Dermis microvascular lymphatic vessel endothelial cell (primary cell): ENCODE data around the gene LIN7A. TPM values are rescaled to one million over a fixed set of nuclear protein-coding genes. Genes with fewer than 3 reads are reported as not detected.
"Not testable (repeated sequence)": the region's sequence is repeated elsewhere in the genome, so short reads cannot be mapped to it uniquely, and the experiment has no call there.

ENCODE experiments used
- DNase-seq, 2 donors: peaks; one replicate each; pipeline versions ENCODE4 v3.0.0 to v3.0.0-alpha.2; 2010; ENCODE audit warnings: low read depth in 2 of 2
- total RNA-seq: library from RNA; depleted of rRNA; stranded (reverse); fragments of >200 nt; gene quantifications from 2 replicates; pipeline ENCODE4 v1.2.1, GENCODE V29; 2014

The LIN7A gene
- total RNA-seq, 1 donor from 2014 or later: 0.13 TPM

GRCh38 chr12:80920006-80920405 lies 17.7 kb downstream of the LIN7A start:
- no peak for DNase-seq

DNA sequence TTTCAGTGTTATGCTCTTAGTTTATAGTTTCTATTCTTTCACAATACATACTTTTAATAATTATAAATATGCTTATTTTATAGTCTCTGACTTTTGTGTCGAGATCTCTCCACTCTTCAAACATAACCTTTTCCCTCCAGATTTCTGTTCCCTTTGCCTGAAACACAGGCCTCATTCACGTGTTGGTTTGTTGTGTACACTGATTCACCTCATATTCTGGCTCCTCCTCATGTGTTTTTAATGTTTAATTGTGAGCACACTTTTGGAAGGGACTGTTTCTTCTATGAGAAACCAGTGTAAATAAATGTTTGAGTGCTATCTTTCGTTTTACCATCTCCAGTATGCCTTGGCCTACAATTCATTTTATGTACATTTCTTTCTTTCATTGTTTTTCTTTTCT lies 20.1 kb downstream of the LIN7A start:
- no peak for DNase-seq

DNA sequence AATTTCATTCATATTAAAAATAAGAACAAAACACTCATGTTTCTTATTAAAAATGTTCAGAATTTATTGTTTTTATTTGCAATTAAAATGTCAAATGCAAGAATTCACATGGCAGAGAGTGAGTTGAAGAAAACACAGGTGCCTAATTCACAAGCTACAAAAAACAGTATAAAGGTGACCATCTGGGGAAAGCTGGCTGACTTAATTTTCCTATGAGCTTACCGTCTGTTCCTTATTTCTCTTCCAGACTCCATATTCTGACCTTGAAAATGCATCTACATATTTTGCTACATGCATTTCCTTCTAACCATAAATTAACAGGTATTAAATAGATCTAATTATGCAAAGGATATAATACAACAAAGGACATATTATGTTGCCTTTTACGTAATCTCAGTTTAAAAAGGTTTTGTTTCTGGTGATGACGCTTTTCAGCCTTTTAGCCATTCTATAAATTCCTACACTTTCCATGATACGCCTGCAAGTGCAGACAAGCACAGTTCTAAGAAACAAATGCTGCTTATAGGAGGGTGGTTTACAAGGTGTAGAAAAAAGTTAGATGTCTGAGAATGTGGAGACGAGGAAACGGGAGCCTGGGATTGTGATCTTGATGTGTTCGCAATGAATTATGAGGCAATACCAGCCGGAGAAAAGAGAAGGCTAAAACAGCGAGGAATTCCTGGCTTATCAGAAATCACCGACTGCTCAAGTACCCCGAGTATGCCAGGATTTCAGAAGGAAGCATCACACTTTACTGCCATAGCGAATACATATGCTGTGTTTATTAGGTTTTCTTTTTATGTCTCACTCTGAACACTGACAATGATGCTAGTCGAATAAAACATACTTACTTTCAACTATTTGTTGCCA lies 24.6 kb downstream of the LIN7A start:
- DNase-seq: no peak

GRCh38 chr12:80909370-80909769 lies 28.4 kb downstream of the LIN7A start:
- DNase-seq: no peak

DNA sequence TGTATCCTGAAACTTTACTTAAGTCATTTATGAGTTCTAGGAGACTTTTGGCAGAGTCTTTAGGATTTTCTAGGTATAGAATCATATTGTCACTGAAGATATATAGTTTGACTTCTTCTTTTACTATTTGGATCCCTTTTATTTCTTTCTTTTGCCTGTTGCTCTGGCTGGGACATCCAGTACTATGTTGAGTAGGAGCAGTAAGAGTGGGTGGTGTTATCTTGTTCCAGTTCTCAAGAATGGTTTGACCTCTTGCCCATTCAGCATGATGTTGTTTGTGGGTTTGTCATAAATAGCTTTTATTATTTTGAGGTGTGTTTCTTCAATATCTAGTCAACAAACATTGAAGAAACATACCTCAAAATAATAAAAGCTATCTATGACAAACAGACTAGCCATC lies 35.0 kb downstream of the LIN7A start:
- DNase-seq: no peak

DNA sequence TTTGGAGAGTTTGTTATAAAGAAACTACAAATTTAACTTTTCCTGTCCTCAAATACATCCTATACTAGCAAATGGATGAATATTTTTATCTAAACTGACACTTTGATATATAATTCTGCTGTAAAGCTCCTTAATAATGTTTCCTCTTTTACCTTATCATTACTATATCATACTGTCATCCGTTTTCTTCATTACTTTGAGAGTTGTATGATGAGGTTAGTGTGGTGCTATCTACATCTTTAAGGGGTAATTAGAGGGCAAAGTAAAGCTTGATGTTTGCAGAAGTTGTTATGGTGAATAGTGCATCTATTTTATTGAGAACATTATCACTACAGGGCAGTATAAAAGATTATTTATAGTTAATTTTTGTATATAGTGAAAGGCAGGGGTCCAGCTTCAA lies 36.1 kb downstream of the LIN7A start:
- no peak for DNase-seq

DNA sequence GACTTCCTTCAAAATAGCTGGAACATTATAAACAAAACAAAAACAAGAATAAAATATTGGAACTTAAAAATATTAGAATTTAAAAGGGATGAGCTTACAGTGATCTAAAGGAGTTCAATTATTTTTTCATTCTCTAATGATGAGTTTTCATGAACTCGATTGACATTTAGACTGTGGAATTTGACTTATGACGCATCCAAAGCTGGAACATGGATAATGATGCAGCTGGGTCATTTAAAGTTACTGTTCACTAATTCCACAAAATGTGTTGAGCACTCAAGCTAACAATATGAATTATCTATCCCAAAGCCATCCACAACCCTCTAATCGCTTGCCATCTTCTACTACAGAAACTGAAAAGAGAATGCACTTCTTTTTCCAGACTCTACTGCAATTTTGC lies 42.5 kb downstream of the LIN7A start:
- no peak for DNase-seq

DNA sequence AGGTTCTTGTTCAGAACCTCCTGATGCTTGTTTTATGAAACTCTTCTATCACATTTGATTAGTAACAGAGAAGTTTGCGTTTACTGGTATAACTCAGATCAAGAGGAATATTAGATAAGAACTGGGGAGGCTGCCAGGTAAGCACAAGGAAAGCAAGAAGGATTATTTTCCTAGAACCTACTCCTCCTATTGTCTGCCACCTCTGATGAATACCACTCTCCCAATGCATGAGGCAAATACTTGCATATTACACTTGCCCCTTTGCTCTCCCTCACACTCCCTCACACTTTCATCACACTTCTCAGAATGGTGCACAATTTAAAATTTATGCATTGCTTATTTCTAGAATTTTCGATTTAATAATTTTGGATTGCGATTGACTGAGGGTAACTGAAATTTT lies 43.6 kb downstream of the LIN7A start:
- DNase-seq: no peak

- no peak for DNase-seq
These were observed 44.9 kb downstream of the LIN7A start for GRCh38 chr12:80892597-80893445.

DNA sequence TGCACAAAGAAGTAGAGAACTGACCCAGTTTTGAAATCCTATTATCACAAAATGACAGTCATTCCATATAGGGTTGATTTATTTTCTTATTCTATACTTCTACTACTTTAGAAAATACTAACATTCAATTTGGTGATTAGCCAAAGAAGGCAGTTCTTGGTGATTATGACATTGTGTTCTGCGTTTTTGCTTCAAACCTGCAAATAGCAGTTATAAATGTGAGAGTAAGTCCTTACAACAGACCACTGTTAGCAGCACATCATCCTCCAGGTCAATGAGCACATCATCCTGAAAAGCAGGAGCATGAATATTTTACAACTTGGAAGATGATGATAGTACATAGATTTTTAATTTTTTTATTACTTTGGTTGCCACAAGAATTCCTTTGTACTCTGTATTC lies 53.1 kb downstream of the LIN7A start:
- no peak for DNase-seq

- no peak for DNase-seq
These were observed 56.6 kb downstream of the LIN7A start for GRCh38 chr12:80881106-80881505.

DNA sequence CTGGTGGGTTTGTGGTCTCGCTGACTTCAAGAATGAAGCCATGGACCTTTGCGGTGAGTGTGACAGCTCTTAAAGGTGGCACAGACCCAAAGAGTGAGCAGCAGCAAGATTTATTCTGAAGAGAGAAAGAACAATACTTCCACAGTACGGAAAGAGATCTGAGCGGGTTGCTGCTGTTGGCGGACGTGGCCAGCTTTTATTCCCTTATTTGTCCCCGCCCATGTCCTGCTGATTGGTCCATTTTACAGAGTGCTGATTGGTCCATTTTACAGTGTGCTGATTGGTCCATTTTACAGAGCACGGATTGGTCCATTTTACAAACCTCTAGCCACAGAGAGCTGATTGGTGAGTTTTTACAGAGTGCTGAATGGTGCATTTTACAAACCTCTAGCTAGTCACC lies 59.3 kb downstream of the LIN7A start:
- not testable (repeated sequence) for DNase-seq

DNA sequence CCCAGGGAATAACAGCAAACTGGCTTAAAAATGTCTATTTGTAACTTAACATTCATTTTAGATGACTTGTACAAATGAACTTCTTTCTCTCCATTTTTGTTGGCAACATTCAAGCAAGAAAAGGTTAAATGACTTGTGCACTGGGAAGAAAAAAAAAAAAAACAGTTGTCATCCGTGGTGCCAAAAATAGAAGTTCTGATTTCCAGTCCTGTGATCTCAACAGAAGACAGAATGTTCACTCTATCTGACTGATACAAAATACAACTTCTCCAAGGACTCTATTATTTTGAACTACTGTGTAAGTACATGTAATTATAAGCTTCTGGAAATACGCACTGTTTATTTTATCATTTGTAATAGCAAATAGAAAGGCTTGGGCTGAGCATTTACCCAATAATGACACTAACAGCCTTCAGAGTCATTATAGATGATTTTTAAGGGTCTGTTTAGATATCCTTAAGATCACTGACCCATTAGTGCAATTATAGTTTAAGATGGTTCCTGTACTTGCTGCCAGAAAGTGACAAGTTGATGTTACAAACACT lies 59.9 kb downstream of the LIN7A start:
- no peak for DNase-seq

DNA sequence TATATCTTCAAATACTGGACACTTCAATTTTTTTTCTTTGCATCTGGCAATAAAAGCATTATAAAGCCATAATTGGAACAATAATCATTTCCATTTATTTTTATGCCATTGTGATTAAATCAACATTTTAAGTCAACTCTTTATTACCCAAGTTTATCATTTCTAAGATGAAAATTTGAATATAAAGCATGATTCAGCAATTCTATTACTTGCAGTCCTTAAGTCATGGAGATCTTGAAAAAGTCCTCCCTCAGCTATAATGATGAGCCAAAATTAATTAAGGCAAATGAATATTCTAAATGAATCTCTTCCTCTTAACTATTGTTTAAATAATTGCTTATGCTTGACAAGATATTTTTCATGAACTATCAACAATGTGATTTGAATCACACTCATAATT lies 65.7 kb downstream of the LIN7A start:
- DNase-seq: no peak

DNA sequence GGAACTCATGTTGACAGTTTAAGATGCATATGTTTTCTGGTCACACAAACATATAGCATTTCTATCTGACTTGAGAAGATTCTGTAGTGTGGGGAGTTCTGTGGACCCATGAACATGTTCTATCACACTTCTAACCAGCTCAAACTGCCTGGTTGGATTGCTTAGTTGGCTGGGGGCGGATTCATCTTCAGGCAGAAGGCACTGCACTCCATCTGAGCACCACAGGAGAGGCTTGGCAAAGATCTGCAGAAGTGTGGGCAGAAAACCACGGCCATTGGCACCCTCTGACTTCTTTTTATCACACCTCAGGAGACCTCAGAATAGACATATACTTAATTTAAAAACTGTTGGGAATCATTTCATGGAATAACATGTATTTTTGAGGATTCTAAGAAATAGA lies 68.5 kb downstream of the LIN7A start:
- DNase-seq: no peak

DNA sequence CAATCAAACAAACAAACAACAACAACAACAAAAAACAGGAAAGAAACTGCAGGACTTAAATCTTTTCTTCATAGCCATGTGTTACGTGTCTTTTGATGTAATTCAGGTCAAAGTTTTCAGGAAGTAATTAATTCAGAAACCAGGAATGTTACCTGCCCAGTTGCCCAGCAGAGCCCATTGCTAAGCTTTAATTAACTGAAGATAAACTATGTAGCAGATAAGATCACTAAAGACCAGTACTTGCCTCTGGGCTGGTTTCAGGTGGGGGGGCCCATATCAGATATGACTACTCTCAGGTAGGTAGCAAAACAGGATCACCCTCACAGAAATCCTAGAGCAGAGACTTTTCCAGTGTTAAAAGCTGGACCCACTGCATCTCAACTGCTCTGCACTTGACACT lies 69.2 kb downstream of the LIN7A start:
- DNase-seq: no peak

GRCh38 chr12:80867941-80868340 lies 69.8 kb downstream of the LIN7A start:
- DNase-seq: no peak

DNA sequence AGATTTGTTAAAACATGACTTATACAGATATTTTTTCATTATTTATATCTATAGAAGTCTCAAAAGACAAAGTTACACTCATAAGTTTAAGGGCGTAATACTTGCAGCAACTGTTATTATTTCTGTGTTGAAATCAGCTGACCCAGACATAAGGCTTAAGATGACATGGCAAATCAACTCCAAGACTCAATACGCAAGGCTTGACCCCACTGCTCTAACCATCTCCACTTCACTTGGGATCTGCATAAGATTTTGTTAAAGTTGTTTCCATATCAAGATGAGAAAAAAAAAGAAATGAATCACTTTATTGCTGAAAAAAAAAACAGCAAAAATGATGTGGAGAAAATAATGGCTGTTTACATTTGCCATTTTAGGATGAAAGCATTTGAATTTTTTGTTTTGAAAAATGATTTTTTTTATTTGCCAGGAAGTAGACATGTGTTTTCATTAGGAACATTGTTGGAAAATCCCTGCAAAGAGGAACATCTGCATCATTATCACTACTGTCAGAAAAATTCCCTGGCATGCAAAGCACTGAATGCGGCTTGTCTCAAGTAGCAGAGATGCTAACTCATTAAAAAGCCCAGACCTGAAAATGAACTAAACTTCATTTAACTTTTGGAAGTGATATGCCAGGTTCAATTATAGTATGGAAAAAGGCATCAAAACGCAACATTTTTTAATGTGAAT lies 73.5 kb downstream of the LIN7A start:
- no peak for DNase-seq

DNA sequence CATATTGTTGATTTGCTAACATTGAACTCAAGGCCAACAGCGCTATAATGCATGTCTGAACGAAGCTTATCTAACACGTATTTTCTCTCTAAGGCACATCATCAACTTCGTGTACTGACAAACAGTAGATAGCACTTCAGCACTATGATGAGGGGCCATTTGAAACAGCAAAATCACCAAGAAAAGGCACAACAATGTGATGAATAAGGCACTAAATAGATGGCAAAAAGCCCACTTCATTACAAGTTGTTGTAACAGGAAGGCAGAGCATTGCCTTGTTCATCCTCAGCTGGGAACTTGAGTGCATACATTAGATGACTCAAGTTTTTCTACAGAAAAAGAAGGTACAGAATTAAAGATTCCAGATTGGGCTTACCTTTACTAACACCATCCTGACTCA lies 75.2 kb downstream of the LIN7A start:
- DNase-seq: no peak

GRCh38 chr12:80861641-80862378 lies 75.9 kb downstream of the LIN7A start:
- no peak for DNase-seq

DNA sequence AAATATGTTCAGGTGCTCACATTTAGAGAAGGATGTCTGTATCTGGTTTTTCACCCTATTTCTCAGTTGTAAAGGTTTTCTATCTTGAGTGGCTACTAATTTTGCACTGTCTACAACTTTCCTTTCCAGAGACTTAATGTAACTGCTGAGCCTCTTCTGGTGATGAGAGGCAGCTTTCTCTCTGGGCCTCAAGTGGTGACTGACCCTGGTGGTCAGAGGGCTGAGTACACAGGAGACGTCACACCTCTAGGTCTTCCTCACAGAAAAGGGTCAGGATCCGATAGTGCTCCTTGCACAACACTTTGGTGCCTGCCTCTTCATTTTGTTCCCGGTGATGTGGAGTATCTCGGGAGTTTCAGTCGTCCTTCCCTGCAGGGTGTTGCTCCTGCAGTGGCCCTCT lies 76.8 kb downstream of the LIN7A start:
- DNase-seq: no peak
